HepG2 (cell line): Measurements from ENCODE around the gene PSENEN. TPM values are rescaled to one million over a fixed set of nuclear protein-coding genes. Genes with fewer than 3 reads are reported as not detected.

ENCODE experiments used
- AGO2 ChIP-seq: fragments of 200-400 bp; formaldehyde crosslinking; optimal IDR thresholded peaks from 2 replicates; pipeline ENCODE3; 2017; ENCODE audit warnings: mild to moderate bottlenecking, low read depth, low read length, moderate library complexity
- CAMTA2 ChIP-seq: sonication (generic); formaldehyde crosslinking; IDR thresholded peaks from 2 replicates; pipeline ENCODE4 v1.4.0; 2020; ENCODE audit warnings: mild to moderate bottlenecking, missing genetic modification reagents, borderline replicate concordance
- ERF ChIP-seq: IDR thresholded peaks from 2 replicates; pipeline ENCODE4 v1.6.1; 2018; ENCODE audit warnings: missing biosample characterization, missing genetic modification reagents
- HDAC1 ChIP-seq: sonication (generic); formaldehyde crosslinking; IDR thresholded peaks from 2 replicates; pipeline ENCODE4 v1.5.1; 2020; ENCODE audit warnings: mild to moderate bottlenecking, missing genetic modification reagents
- HDAC6 ChIP-seq: fragments of 200-600 bp; sonication (generic); IDR thresholded peaks from 2 replicates; pipeline ENCODE4 v1.7.0; 2017; ENCODE audit warnings: mild to moderate bottlenecking, antibody characterized with exemption, low read length, low read depth
- MTA3 ChIP-seq: sonication (generic); formaldehyde crosslinking; IDR thresholded peaks from 2 replicates; pipeline ENCODE4 v1.4.0; 2020; ENCODE audit warnings: missing genetic modification reagents
- MXD4 ChIP-seq: IDR thresholded peaks from 2 replicates; pipeline ENCODE4 v1.6.1; 2016; ENCODE audit warnings: mild to moderate bottlenecking, missing biosample characterization, missing genetic modification reagents
- PTBP1 ChIP-seq: fragments of 200-400 bp; formaldehyde crosslinking; IDR thresholded peaks from 2 replicates; pipeline ENCODE4 v1.6.1; 2018; ENCODE audit warnings: low read length, low read depth; ENCODE audit not compliant: poor library complexity, severe bottlenecking
- RORA ChIP-seq: sonication (generic); formaldehyde crosslinking; IDR thresholded peaks from 2 replicates; pipeline ENCODE4 v1.5.0; 2020; ENCODE audit warnings: mild to moderate bottlenecking, missing genetic modification reagents, moderate library complexity
- THAP8 ChIP-seq: sonication (generic); formaldehyde crosslinking; IDR thresholded peaks from 2 replicates; pipeline ENCODE4 v1.5.1; 2020; ENCODE audit warnings: missing genetic modification reagents, mild to moderate bottlenecking, borderline replicate concordance
- ZNF124 ChIP-seq: sonication (generic); formaldehyde crosslinking; IDR thresholded peaks from 2 replicates; pipeline ENCODE4 v1.4.0; 2020; ENCODE audit warnings: missing genetic modification reagents
- ZNF572 ChIP-seq: sonication (generic); formaldehyde crosslinking; IDR thresholded peaks from 2 replicates; pipeline ENCODE4 v1.5.1; 2020; ENCODE audit warnings: mild to moderate bottlenecking, missing genetic modification reagents
- ZNF746 ChIP-seq: sonication (generic); formaldehyde crosslinking; IDR thresholded peaks from 2 replicates; pipeline ENCODE4 v1.8.0; 2022; ENCODE audit warnings: mild to moderate bottlenecking, missing genetic modification reagents
- polyA plus RNA-seq, 8 experiments: library from polyadenylated mRNA; depleted of rRNA in 3 of 8; stranded (reverse) in 7 of 8; unstranded in 1 of 8; fragments of >200 nt; fragmentation: Illumina TruSeq in 4 of 8; extraction: Trizol in 4 of 8; gene quantifications; 2 replicates each; pipeline versions ENCODE4 v1.2.1 to v1.2.3, GENCODE V29; 2011 to 2016; ENCODE audit warnings: low read depth in 4 of 8, missing spikeins in 1 of 8, mixed read lengths in 1 of 8; ENCODE audit not compliant: insufficient read depth in 1 of 8
- total RNA-seq, 5 experiments: library from RNA; depleted of rRNA; stranded (reverse); fragments of >200 nt; fragmentation: Illumina TruSeq; extraction: Trizol; gene quantifications; 2 replicates each; pipeline ENCODE4 v1.2.3, GENCODE V29; 2016; ENCODE audit warnings: low read depth in 1 of 5
- TF ChIP-seq, protein P1 (sequence below): sonication (generic); formaldehyde crosslinking; IDR thresholded peaks from 2 replicates; pipeline ENCODE4 v1.4.0; 2020; ENCODE audit warnings: missing genetic modification reagents, mild to moderate bottlenecking, borderline replicate concordance
- TF ChIP-seq, protein P2 (sequence below): sonication (generic); formaldehyde crosslinking; IDR thresholded peaks from 2 replicates; pipeline ENCODE4 v1.5.0; 2020; ENCODE audit warnings: missing genetic modification reagents
- TF ChIP-seq, protein P3 (sequence below): sonication (generic); formaldehyde crosslinking; IDR thresholded peaks from 2 replicates; pipeline ENCODE4 v1.8.0; 2022; ENCODE audit warnings: missing genetic modification reagents, mild to moderate bottlenecking, borderline replicate concordance
- TF ChIP-seq, protein P4 (sequence below): sonication (generic); formaldehyde crosslinking; IDR thresholded peaks from 2 replicates; pipeline ENCODE4 v1.5.1; 2020; ENCODE audit warnings: mild to moderate bottlenecking, missing genetic modification reagents, borderline replicate concordance

The PSENEN gene
- total and polyA plus RNA-seq, 2 of the 13 experiments (the other 11 are each of a cell fraction or from before 2014, with no cell fraction given) = 16.9 to 34.2 TPM

DNA sequence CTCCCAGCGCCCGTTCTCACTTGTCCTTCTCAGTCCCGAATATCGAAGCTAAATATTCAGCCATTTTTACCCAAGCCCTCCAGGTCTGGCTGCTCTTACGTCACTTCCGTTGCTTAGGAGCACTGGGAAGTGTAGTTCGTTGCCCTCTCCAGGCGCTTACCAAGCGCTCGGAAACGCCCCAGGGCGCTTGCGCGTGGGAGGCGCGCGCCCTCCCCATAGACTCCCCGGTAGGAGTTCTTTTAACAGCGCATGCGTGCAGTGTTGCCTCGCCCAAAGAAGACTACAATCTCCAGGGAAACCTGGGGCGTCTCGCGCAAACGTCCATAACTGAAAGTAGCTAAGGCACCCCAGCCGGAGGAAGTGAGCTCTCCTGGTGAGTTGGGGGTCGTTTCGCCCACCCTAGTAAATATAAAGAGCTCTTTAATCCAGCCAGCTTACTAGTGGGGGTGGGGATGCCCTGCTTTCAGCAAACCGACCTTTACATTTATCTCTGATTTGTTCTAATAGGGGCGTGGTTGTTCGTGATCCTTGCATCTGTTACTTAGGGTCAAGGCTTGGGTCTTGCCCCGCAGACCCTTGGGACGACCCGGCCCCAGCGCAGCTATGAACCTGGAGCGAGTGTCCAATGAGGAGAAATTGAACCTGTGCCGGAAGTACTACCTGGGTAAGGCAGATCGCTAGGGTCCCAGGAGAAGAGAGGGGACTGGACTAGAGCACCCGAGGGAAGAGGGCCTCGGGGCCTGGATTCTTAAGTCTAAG is at the start of gene PSENEN, which contains the start of gene U2AF1L4 (continued):
- TF ChIP-seq, protein P1, sequence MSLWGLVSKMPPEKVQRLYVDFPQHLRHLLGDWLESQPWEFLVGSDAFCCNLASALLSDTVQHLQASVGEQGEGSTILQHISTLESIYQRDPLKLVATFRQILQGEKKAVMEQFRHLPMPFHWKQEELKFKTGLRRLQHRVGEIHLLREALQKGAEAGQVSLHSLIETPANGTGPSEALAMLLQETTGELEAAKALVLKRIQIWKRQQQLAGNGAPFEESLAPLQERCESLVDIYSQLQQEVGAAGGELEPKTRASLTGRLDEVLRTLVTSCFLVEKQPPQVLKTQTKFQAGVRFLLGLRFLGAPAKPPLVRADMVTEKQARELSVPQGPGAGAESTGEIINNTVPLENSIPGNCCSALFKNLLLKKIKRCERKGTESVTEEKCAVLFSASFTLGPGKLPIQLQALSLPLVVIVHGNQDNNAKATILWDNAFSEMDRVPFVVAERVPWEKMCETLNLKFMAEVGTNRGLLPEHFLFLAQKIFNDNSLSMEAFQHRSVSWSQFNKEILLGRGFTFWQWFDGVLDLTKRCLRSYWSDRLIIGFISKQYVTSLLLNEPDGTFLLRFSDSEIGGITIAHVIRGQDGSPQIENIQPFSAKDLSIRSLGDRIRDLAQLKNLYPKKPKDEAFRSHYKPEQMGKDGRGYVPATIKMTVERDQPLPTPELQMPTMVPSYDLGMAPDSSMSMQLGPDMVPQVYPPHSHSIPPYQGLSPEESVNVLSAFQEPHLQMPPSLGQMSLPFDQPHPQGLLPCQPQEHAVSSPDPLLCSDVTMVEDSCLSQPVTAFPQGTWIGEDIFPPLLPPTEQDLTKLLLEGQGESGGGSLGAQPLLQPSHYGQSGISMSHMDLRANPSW = no peak
- TF ChIP-seq AGO2 (no peak), PTBP1 (no peak), RORA (no peak), ZNF746 (CRISPR knock-in tag) (no peak), MTA3 (no peak), THAP8 (no peak), CAMTA2 (no peak), HDAC1 (CRISPR knock-in tag) (0 out of 2 replicates have a peak, but pooled peaks have one; percentile 12), ERF (CRISPR knock-in tag) (no peak), MXD4 (CRISPR knock-in tag) (no peak), ZNF124 (CRISPR knock-in tag) (no peak), ZNF572 (CRISPR knock-in tag) (no peak), HDAC6 (no peak)
- TF ChIP-seq, protein P2, sequence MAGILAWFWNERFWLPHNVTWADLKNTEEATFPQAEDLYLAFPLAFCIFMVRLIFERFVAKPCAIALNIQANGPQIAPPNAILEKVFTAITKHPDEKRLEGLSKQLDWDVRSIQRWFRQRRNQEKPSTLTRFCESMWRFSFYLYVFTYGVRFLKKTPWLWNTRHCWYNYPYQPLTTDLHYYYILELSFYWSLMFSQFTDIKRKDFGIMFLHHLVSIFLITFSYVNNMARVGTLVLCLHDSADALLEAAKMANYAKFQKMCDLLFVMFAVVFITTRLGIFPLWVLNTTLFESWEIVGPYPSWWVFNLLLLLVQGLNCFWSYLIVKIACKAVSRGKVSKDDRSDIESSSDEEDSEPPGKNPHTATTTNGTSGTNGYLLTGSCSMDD (CRISPR knock-in tag) = no peak
- TF ChIP-seq, protein P3, sequence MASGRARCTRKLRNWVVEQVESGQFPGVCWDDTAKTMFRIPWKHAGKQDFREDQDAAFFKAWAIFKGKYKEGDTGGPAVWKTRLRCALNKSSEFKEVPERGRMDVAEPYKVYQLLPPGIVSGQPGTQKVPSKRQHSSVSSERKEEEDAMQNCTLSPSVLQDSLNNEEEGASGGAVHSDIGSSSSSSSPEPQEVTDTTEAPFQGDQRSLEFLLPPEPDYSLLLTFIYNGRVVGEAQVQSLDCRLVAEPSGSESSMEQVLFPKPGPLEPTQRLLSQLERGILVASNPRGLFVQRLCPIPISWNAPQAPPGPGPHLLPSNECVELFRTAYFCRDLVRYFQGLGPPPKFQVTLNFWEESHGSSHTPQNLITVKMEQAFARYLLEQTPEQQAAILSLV (CRISPR knock-in tag) = no peak
- TF ChIP-seq, protein P4, sequence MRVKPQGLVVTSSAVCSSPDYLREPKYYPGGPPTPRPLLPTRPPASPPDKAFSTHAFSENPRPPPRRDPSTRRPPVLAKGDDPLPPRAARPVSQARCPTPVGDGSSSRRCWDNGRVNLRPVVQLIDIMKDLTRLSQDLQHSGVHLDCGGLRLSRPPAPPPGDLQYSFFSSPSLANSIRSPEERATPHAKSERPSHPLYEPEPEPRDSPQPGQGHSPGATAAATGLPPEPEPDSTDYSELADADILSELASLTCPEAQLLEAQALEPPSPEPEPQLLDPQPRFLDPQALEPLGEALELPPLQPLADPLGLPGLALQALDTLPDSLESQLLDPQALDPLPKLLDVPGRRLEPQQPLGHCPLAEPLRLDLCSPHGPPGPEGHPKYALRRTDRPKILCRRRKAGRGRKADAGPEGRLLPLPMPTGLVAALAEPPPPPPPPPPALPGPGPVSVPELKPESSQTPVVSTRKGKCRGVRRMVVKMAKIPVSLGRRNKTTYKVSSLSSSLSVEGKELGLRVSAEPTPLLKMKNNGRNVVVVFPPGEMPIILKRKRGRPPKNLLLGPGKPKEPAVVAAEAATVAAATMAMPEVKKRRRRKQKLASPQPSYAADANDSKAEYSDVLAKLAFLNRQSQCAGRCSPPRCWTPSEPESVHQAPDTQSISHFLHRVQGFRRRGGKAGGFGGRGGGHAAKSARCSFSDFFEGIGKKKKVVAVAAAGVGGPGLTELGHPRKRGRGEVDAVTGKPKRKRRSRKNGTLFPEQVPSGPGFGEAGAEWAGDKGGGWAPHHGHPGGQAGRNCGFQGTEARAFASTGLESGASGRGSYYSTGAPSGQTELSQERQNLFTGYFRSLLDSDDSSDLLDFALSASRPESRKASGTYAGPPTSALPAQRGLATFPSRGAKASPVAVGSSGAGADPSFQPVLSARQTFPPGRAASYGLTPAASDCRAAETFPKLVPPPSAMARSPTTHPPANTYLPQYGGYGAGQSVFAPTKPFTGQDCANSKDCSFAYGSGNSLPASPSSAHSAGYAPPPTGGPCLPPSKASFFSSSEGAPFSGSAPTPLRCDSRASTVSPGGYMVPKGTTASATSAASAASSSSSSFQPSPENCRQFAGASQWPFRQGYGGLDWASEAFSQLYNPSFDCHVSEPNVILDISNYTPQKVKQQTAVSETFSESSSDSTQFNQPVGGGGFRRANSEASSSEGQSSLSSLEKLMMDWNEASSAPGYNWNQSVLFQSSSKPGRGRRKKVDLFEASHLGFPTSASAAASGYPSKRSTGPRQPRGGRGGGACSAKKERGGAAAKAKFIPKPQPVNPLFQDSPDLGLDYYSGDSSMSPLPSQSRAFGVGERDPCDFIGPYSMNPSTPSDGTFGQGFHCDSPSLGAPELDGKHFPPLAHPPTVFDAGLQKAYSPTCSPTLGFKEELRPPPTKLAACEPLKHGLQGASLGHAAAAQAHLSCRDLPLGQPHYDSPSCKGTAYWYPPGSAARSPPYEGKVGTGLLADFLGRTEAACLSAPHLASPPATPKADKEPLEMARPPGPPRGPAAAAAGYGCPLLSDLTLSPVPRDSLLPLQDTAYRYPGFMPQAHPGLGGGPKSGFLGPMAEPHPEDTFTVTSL = no peak
